ENCODE results near the gene ACOX1. TPM values are rescaled to one million over a fixed set of nuclear protein-coding genes. Genes with fewer than 3 reads are reported as not detected.

ACOX1 gene
- total RNA-seq, 1 donor from 2014 or later: 9.7 TPM

- Histone ChIP-seq H3K4me2 (no peak overlapping the region), H3K9ac (no peak overlapping the region), H3K4me1 (peaks cover 8% of the 10 kb centered on the region), H3K9me3 (ENCODE audit: low read depth) (no peaks in the 10 kb centered on the region), H2AFZ (replicated peaks) (no peak overlapping the region), H3K4me3 (no peak overlapping the region), H3K79me2 (ENCODE audit: low read depth) (no peaks in the 10 kb centered on the region), H3K27me3 (no peaks in the 10 kb centered on the region), H4K20me1 (ENCODE audit: low read depth) (no peaks in the 10 kb centered on the region), H3K36me3 (no peaks in the 10 kb centered on the region), H3K27ac (no peak overlapping the region), H3F3A (ENCODE audit: low read depth) (peaks cover 9% of the 10 kb centered on the region)
- TF ChIP-seq CTCF (IDR thresholded peaks at IDR 0.05) (no peak), EZH2 (IDR thresholded peaks at IDR 0.05) (no peak), EZH2phosphoT487 (IDR thresholded peaks at IDR 0.05) (no peak)
- Mint-ChIP-seq H3K4me3 (no peak overlapping the region), H3K36me3 (no peaks in the 10 kb centered on the region), H3K9me3 (no peaks in the 10 kb centered on the region), H3K27me3 (ENCODE audit: insufficient read depth, low read depth) (peaks cover under 1% of the 10 kb centered on the region), H3K27ac (no peak overlapping the region), H3K4me1 (peaks cover 10% of the 10 kb centered on the region)
- no peak for DNase-seq (ENCODE audit: low spot score)
Measured at GRCh38 chr17:75987041-75987440, 8.1 kb upstream of the ACOX1 start.

GRCh38 chr17:75985986-75986385 is 7.0 kb upstream of the ACOX1 start:
- no peaks in the 10 kb centered on the region for H3K9me3 Mint-ChIP-seq
- no peak overlapping the region for H3K4me2 ChIP-seq
- peaks cover 8% of the 10 kb centered on the region for H3K4me1 ChIP-seq
- H3K27ac ChIP-seq: no peak overlapping the region
- peaks cover 2% of the 10 kb centered on the region for H3K79me2 ChIP-seq (ENCODE audit: low read depth)
- no peaks in the 10 kb centered on the region for H3K27me3 ChIP-seq
- peaks cover 12% of the 10 kb centered on the region for H3K4me1 Mint-ChIP-seq
- no peak for TF ChIP-seq CTCF (IDR thresholded peaks at IDR 0.05)
- no peak for TF ChIP-seq EZH2phosphoT487 (IDR thresholded peaks at IDR 0.05)
- no peak for TF ChIP-seq EZH2 (IDR thresholded peaks at IDR 0.05)
- H3K9ac ChIP-seq: no peak overlapping the region
- no peaks in the 10 kb centered on the region for H4K20me1 ChIP-seq (ENCODE audit: low read depth)
- H3K4me3 Mint-ChIP-seq: no peak overlapping the region
- H3K27me3 Mint-ChIP-seq (ENCODE audit: insufficient read depth, low read depth): peaks cover 2% of the 10 kb centered on the region
- H2AFZ ChIP-seq (replicated peaks): no peak overlapping the region
- H3K9me3 ChIP-seq (ENCODE audit: low read depth): no peaks in the 10 kb centered on the region
- no peaks in the 10 kb centered on the region for H3K36me3 ChIP-seq
- DNase-seq (ENCODE audit: low spot score): no peak
- no peaks in the 10 kb centered on the region for H3K36me3 Mint-ChIP-seq
- no peak overlapping the region for H3K4me3 ChIP-seq
- H3K27ac Mint-ChIP-seq: no peak overlapping the region
- H3F3A ChIP-seq (ENCODE audit: low read depth): peaks cover 14% of the 10 kb centered on the region

- Mint-ChIP-seq H3K36me3 (no peaks in the 10 kb centered on the region), H3K4me1 (peaks cover 22% of the 10 kb centered on the region), H3K27ac (peak overlapping the region; percentile 21), H3K4me3 (peak overlapping the region; percentile 40), H3K9me3 (no peaks in the 10 kb centered on the region), H3K27me3 (ENCODE audit: insufficient read depth, low read depth) (peaks cover 2% of the 10 kb centered on the region)
- Histone ChIP-seq H3F3A (ENCODE audit: low read depth) (peaks cover 37% of the 10 kb centered on the region), H2AFZ (replicated peaks) (no peak overlapping the region), H3K4me1 (peaks cover 14% of the 10 kb centered on the region), H4K20me1 (ENCODE audit: low read depth) (no peaks in the 10 kb centered on the region), H3K9me3 (ENCODE audit: low read depth) (no peaks in the 10 kb centered on the region), H3K4me2 (peak overlapping the region; percentile 40), H3K9ac (no peak overlapping the region), H3K36me3 (no peaks in the 10 kb centered on the region), H3K27me3 (no peaks in the 10 kb centered on the region), H3K4me3 (no peak overlapping the region), H3K27ac (no peak overlapping the region), H3K79me2 (ENCODE audit: low read depth) (peaks cover 10% of the 10 kb centered on the region)
- no peak for TF ChIP-seq CTCF (IDR thresholded peaks at IDR 0.05)
- TF ChIP-seq EZH2 (IDR thresholded peaks at IDR 0.05): no peak
- no peak for TF ChIP-seq EZH2phosphoT487 (IDR thresholded peaks at IDR 0.05)
- no peak for DNase-seq (ENCODE audit: low spot score)
Measured at GRCh38 chr17:75983501-75984181, 4.7 kb upstream of the ACOX1 start.
